ENCODE data around the gene DPRX.

DNA sequence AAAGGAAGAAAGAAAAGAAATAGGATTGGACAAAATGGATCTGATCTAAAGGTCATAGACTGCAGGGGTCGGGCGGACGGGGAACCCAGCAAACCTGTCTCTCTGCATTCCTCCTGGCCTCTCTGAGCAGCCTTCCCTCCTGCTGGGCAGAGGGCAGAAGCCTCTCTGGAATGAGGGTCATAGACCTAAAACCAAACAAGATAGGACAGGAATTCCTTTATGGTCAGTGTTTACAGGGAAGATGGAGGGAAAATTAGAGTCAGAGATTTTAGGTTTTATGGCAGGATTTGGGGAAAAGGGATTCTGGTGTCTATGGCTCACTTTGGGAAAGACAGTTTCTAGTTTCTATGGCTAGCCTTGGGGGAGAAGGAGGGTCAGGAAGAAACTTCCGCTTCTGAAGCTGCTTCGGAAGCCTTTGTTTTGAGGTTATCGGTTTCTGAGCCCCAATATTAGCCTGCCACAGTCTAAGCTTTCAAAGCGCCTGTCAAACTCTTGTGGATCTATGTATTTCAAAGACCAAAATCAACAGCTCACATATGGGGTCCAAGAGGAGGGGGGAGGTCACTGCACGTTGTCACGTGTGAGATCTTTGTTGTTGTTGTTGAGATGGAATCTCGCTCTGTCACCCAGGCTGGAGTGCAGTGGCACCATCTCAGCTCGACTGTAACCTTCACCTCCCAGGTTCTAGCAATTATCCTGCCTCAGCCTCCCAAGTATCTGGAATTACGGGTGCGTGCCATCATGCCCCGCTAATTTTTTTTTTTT, 18.9 kb upstream of the DPRX start:
- TF ChIP-seq, protein P1, sequence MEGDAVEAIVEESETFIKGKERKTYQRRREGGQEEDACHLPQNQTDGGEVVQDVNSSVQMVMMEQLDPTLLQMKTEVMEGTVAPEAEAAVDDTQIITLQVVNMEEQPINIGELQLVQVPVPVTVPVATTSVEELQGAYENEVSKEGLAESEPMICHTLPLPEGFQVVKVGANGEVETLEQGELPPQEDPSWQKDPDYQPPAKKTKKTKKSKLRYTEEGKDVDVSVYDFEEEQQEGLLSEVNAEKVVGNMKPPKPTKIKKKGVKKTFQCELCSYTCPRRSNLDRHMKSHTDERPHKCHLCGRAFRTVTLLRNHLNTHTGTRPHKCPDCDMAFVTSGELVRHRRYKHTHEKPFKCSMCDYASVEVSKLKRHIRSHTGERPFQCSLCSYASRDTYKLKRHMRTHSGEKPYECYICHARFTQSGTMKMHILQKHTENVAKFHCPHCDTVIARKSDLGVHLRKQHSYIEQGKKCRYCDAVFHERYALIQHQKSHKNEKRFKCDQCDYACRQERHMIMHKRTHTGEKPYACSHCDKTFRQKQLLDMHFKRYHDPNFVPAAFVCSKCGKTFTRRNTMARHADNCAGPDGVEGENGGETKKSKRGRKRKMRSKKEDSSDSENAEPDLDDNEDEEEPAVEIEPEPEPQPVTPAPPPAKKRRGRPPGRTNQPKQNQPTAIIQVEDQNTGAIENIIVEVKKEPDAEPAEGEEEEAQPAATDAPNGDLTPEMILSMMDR (conservative IDR thresholded peaks at IDR 0.05; ENCODE audit: low read depth in 2 of 2): no peak
- no peak for TF ChIP-seq POLR2AphosphoS5 (IDR thresholded peaks at IDR 0.05; ENCODE audit: low read depth)
- TF ChIP-seq, protein P2, sequence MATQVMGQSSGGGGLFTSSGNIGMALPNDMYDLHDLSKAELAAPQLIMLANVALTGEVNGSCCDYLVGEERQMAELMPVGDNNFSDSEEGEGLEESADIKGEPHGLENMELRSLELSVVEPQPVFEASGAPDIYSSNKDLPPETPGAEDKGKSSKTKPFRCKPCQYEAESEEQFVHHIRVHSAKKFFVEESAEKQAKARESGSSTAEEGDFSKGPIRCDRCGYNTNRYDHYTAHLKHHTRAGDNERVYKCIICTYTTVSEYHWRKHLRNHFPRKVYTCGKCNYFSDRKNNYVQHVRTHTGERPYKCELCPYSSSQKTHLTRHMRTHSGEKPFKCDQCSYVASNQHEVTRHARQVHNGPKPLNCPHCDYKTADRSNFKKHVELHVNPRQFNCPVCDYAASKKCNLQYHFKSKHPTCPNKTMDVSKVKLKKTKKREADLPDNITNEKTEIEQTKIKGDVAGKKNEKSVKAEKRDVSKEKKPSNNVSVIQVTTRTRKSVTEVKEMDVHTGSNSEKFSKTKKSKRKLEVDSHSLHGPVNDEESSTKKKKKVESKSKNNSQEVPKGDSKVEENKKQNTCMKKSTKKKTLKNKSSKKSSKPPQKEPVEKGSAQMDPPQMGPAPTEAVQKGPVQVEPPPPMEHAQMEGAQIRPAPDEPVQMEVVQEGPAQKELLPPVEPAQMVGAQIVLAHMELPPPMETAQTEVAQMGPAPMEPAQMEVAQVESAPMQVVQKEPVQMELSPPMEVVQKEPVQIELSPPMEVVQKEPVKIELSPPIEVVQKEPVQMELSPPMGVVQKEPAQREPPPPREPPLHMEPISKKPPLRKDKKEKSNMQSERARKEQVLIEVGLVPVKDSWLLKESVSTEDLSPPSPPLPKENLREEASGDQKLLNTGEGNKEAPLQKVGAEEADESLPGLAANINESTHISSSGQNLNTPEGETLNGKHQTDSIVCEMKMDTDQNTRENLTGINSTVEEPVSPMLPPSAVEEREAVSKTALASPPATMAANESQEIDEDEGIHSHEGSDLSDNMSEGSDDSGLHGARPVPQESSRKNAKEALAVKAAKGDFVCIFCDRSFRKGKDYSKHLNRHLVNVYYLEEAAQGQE (IDR thresholded peaks at IDR 0.05; ENCODE audit: unreplicated experiment): no peak
- TF ChIP-seq EZH2 (IDR thresholded peaks at IDR 0.05; ENCODE audit: low read depth, unreplicated experiment): no peak

All from GM23338 (cell line).